Gastrocnemius medialis (tissue), 4 donors: ENCODE results near the gene NUDT22. TPM values are rescaled to one million over a fixed set of nuclear protein-coding genes. Genes with fewer than 3 reads are reported as not detected.
"Not testable (repeated sequence)": the region's sequence is repeated elsewhere in the genome, so short reads cannot be mapped to it uniquely, and the experiment has no call there.

Experiments
- ATAC-seq, 2 donors: fragments of 150-250 bp; one replicate each; pipeline ENCODE4 v1.9.1; 2016
- DNase-seq, 2 donors: peaks; one replicate each; pipeline ENCODE4 v3.0.0-alpha.2; 2019
- H3K27ac ChIP-seq, 4 donors: fragments of 200-600 bp; sonication (generic); 1 replicate in 1 of 4; 2 replicates in 3 of 4; pipeline ENCODE4 v1.5.1; 2016 to 2018; ENCODE audit warnings: mild to moderate bottlenecking in 2 of 4, moderate library complexity in 1 of 4
- H3K27me3 ChIP-seq, 3 donors: fragments of 200-600 bp; sonication (generic) in 2 of 3; 1 replicate in 1 of 3; 2 replicates in 2 of 3; pipeline versions ENCODE4 v1.5.1 to v1.6.0; 2016 to 2019; ENCODE audit warnings: mild to moderate bottlenecking in 1 of 3, moderate library complexity in 1 of 3
- H3K36me3 ChIP-seq, 2 donors: fragments of 200-600 bp; sonication (generic) in 1 of 2; one replicate each; pipeline ENCODE4 v1.5.1; 2017 to 2018
- H3K4me1 ChIP-seq, 2 donors: fragments of 200-600 bp; sonication (generic) in 1 of 2; one replicate each; pipeline ENCODE4 v1.5.1; 2016 to 2017; ENCODE audit warnings: mild to moderate bottlenecking in 2 of 2
- H3K4me3 ChIP-seq, 4 donors: fragments of 200-600 bp; sonication (generic) in 3 of 4; 1 replicate in 1 of 4; 2 replicates in 3 of 4; pipeline ENCODE4 v1.5.1; 2016 to 2019; ENCODE audit warnings: mild to moderate bottlenecking in 2 of 4
- H3K9me3 ChIP-seq, 3 donors: fragments of 200-600 bp; sonication (generic) in 2 of 3; 1 replicate in 1 of 3; 2 replicates in 2 of 3; pipeline ENCODE4 v1.5.1; 2016 to 2019
- CTCF ChIP-seq, 5 experiments: fragments of 450-650 bp in 3 of 5; fragments of 200-600 bp in 2 of 5; sonication (generic) in 2 of 5; IDR thresholded peaks in 4 of 5; conservative IDR thresholded peaks in 1 of 5; 1 replicate in 4 of 5; 2 replicates in 1 of 5; pipeline ENCODE4 v1.5.1; 2016 to 2019; ENCODE audit warnings: antibody characterized with exemption in 5 of 5, mild to moderate bottlenecking in 3 of 5, moderate library complexity in 3 of 5
- POLR2A ChIP-seq, 2 donors: fragments of 450-650 bp; IDR thresholded peaks; one replicate each; pipeline ENCODE4 v1.6.1; 2017; ENCODE audit warnings: antibody characterized with exemption in 2 of 2, mild to moderate bottlenecking in 2 of 2, moderate library complexity in 2 of 2
- in situ Hi-C, 4 donors: fragments of 200-750 bp; cut with MboI; loops; one replicate each; pipeline versions ENCODE4 v1.15.0 to v1.8.0; 2017; ENCODE audit warnings: low sequenced_read_pairs in 4 of 4
- intact Hi-C: fragments of 100-400 bp; cut with DNase I; formaldehyde crosslinking; loops from one replicate; pipeline ENCODE4 v1.15.1; 2023; ENCODE audit warnings: low total_unique reads
- total RNA-seq, 4 donors: library from RNA; depleted of rRNA; stranded (reverse); fragments of >200 nt; gene quantifications; one replicate each; pipeline versions ENCODE4 v1.1.0 to v1.2.3, GENCODE V29; 2016

NUDT22 gene
- total RNA-seq, 4 donors from 2014 or later = 32.3 to 70.7 (median 53.4) TPM

- in situ Hi-C loops (no loop called here), intact Hi-C loops (loop anchor here (1.0 to 10.0 kb wide), 2 partner anchors 19 to 630 kb away; partner anchors contain the start of genes EHD1, NUDT22 and TRPT1)
- DNase-seq (no peak), ATAC-seq (no peak)
- TF ChIP-seq POLR2A (IDR thresholded peaks at IDR 0.05) (no peak), CTCF (IDR thresholded peaks at IDR 0.05 in 4 of 5, conservative IDR thresholded peaks at IDR 0.05 in 1 of 5) (no peak)
- Histone ChIP-seq H3K36me3 (peaks cover 0 to 9% of the 10 kb centered on the region in 2 donors), H3K9me3 (no peaks in the 10 kb centered on the region), H3K4me1 (peaks cover 36 to 45% of the 10 kb centered on the region in 2 donors), H3K27me3 (no peaks in the 10 kb centered on the region), H3K4me3 (peak overlapping the region; percentile 80 to 95 (median 94)), H3K27ac (peak overlapping the region; percentile 92 to 100 (median 96))
Measured at GRCh38 chr11:64244966-64245365, 18.9 kb downstream of the NUDT22 start.

GRCh38 chr11:64245401-64245796, 19.3 kb downstream of the NUDT22 start:
- no peak for TF ChIP-seq POLR2A (IDR thresholded peaks at IDR 0.05)
- no peak for TF ChIP-seq CTCF (IDR thresholded peaks at IDR 0.05 in 4 of 5, conservative IDR thresholded peaks at IDR 0.05 in 1 of 5)
- Histone ChIP-seq H3K4me1 (peaks cover 32 to 41% of the 10 kb centered on the region in 2 donors), H3K36me3 (peaks cover 0 to 9% of the 10 kb centered on the region in 2 donors), H3K27me3 (no peaks in the 10 kb centered on the region), H3K4me3 (peak overlapping the region; percentile 80 to 95 (median 94)), H3K9me3 (no peaks in the 10 kb centered on the region), H3K27ac (peak overlapping the region; percentile 92 to 100 (median 96))
- ATAC-seq (peak; percentile 6 to 12), DNase-seq (peak; percentile 64 to 84)
- in situ Hi-C loops = no loop called here
- intact Hi-C loops = loop anchor here (1.0 to 10.0 kb wide), 2 partner anchors 19 to 629 kb away; partner anchors contain the start of genes EHD1, NUDT22 and TRPT1

- H3K9me3 ChIP-seq = no peaks in the 10 kb centered on the region
- in situ Hi-C loops = no loop called here
- no peaks in the 10 kb centered on the region for H3K27me3 ChIP-seq
- intact Hi-C loops = loop anchor here (1.0 to 10.0 kb wide), 2 partner anchors 20 to 629 kb away; partner anchors contain the start of genes EHD1, NUDT22 and TRPT1
- H3K36me3 ChIP-seq = peaks cover 0 to 9% of the 10 kb centered on the region in 2 donors
- TF ChIP-seq POLR2A (IDR thresholded peaks at IDR 0.05) = peak; percentile 47 to 79
- no peak for TF ChIP-seq CTCF (IDR thresholded peaks at IDR 0.05 in 4 of 5, conservative IDR thresholded peaks at IDR 0.05 in 1 of 5)
- DNase-seq = peak; percentile 82 to 92
- peak overlapping the region; percentile 92 to 100 (median 96) for H3K27ac ChIP-seq
- peak overlapping the region; percentile 80 to 95 (median 94) for H3K4me3 ChIP-seq
- peak; percentile 18 to 31 for ATAC-seq
- peaks cover 37 to 45% of the 10 kb centered on the region in 2 donors for H3K4me1 ChIP-seq
Measured at GRCh38 chr11:64245797-64246620, 19.9 kb downstream of the NUDT22 start.

- H3K4me3 ChIP-seq = peak overlapping the region; percentile 80 to 98 (median 94)
- DNase-seq, in situ Hi-C loops, H3K9me3 ChIP-seq, H3K36me3 ChIP-seq, H3K27me3 ChIP-seq: not testable (repeated sequence)
- intact Hi-C loops = loop anchor here (10.0 kb wide), 1 partner anchor 628 kb away; the partner anchor contains the start of gene EHD1
- peak; percentile 3 to 67 for TF ChIP-seq POLR2A (IDR thresholded peaks at IDR 0.05)
- peak; percentile 13 to 27 for ATAC-seq
- peaks cover 37 to 46% of the 10 kb centered on the region in 2 donors for H3K4me1 ChIP-seq
- H3K27ac ChIP-seq = peak overlapping the region; percentile 92 to 100 (median 96)
Measured at GRCh38 chr11:64246621-64246870, 20.5 kb downstream of the NUDT22 start.
